ENCODE measurements around the gene LUC7L3. TPM values are rescaled to one million over a fixed set of nuclear protein-coding genes. Genes with fewer than 3 reads are reported as not detected.

LUC7L3 gene
- total and polyA plus RNA-seq, 2 of the 13 experiments (the other 11 are each of a cell fraction or from before 2014, with no cell fraction given), result 108 to 120 TPM

DNA sequence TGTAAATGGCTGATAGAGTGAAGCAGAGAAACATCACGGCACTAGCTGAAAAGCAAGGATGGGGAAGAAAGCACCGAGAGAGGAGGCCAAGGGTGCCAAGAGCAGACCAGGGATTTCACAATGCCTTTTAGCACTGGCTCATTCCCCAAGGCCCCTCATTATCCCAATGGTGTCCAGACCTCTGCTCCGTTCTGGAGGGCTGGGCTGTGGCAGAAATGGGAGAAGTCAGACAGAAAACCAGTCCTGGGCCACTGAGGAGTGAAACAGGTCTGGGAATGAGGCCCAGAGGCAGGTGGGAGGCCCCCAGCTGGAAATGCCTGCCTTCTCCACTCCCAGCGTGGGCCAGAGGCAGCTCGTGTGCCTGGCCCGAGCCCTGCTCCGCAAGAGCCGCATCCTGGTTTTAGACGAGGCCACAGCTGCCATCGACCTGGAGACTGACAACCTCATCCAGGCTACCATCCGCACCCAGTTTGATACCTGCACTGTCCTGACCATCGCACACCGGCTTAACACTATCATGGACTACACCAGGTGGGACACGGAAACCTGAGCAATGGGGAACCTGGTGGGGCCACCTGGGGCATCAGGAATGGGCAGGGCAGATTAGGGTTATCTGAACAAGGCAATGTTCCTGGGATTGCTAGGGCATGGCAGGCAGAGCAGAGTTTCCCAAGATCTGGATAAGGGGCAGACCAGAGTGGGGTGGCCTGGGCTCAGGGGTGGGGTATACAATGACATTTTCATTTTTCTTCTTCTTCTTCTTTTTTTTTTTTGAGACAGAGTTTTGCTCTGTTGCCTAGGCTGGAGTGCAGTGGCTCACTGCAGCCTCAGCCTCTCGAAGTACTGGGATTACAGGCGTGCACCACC is 32.0 kb upstream of the LUC7L3 start (continued):
- TF ChIP-seq ATAD3A (CRISPR knock-in tag; IDR thresholded peaks at IDR 0.05), result peak; percentile 58; the same call in 1 of the 2 replicates
- TF ChIP-seq, protein P1, sequence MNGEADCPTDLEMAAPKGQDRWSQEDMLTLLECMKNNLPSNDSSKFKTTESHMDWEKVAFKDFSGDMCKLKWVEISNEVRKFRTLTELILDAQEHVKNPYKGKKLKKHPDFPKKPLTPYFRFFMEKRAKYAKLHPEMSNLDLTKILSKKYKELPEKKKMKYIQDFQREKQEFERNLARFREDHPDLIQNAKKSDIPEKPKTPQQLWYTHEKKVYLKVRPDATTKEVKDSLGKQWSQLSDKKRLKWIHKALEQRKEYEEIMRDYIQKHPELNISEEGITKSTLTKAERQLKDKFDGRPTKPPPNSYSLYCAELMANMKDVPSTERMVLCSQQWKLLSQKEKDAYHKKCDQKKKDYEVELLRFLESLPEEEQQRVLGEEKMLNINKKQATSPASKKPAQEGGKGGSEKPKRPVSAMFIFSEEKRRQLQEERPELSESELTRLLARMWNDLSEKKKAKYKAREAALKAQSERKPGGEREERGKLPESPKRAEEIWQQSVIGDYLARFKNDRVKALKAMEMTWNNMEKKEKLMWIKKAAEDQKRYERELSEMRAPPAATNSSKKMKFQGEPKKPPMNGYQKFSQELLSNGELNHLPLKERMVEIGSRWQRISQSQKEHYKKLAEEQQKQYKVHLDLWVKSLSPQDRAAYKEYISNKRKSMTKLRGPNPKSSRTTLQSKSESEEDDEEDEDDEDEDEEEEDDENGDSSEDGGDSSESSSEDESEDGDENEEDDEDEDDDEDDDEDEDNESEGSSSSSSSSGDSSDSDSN (CRISPR knock-in tag; IDR thresholded peaks at IDR 0.05), result peak; percentile 78
- no peak for TF ChIP-seq GLI4 (CRISPR knock-in tag; IDR thresholded peaks at IDR 0.05; ENCODE audit: borderline replicate concordance)
- TF ChIP-seq, protein P2, sequence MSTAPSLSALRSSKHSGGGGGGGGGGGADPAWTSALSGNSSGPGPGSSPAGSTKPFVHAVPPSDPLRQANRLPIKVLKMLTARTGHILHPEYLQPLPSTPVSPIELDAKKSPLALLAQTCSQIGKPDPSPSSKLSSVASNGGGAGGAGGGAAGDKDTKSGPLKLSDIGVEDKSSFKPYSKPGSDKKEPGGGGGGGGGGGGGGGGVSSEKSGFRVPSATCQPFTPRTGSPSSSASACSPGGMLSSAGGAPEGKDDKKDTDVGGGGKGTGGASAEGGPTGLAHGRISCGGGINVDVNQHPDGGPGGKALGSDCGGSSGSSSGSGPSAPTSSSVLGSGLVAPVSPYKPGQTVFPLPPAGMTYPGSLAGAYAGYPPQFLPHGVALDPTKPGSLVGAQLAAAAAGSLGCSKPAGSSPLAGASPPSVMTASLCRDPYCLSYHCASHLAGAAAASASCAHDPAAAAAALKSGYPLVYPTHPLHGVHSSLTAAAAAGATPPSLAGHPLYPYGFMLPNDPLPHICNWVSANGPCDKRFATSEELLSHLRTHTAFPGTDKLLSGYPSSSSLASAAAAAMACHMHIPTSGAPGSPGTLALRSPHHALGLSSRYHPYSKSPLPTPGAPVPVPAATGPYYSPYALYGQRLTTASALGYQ (CRISPR knock-in tag; IDR thresholded peaks at IDR 0.05), result 0 out of 2 replicates have a peak, but pooled peaks have one; percentile 17
- TF ChIP-seq ZNF879 (CRISPR knock-in tag; IDR thresholded peaks at IDR 0.05), result 0 out of 2 replicates have a peak, but pooled peaks have one; percentile 62
- TF ChIP-seq, protein P3, sequence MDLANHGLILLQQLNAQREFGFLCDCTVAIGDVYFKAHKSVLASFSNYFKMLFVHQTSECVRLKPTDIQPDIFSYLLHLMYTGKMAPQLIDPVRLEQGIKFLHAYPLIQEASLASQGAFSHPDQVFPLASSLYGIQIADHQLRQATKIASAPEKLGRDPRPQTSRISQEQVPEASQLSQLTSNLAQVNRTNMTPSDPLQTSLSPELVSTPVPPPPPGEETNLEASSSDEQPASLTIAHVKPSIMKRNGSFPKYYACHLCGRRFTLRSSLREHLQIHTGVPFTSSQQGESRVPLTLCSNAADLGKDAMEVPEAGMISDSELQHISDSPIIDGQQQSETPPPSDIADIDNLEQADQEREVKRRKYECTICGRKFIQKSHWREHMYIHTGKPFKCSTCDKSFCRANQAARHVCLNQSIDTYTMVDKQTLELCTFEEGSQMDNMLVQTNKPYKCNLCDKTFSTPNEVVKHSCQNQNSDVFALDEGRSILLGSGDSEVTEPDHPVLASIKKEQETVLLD (CRISPR knock-in tag; IDR thresholded peaks at IDR 0.05; ENCODE audit: low read depth), result no peak
